A549 treated with DMSO at 1 μM for 4 hours (cell line): ENCODE data around the gene OR52L1. TPM values are rescaled to one million over a fixed set of nuclear protein-coding genes. Genes with fewer than 3 reads are reported as not detected.

Experiments
- total RNA-seq: library from RNA; stranded (reverse); fragments of 200-300 nt; extraction: Qiagen RNA extraction; gene quantifications from 5 replicates; pipeline ENCODE4 v1.2.3, GENCODE V29; 2022; ENCODE audit warnings: low read depth

Gene OR52L1
- total RNA-seq, result not detected in 5 replicates

DNA sequence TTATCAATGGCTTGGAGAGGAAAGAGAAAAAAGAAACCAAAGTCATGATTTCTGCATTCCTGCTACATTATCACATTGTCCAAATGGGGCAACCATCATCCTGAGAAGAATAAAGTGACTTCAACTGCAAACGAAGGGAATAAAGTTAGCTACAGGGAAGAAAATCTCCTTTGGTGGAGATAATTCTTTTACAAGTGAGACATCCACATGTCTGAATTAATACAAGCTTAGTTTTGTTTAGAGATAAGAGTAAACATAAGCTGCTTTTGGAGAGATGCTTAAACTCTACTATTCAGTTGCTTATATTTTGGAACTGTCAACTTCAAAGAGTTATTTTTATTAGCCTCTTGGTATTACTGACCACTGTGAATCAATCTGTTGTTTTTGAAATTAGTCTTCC lies at the start of gene OR52L1:
Gene OR52L1, minus strand, starts transcription at position 101 of the 400 bp plus-strand sequence. Its CDS starts 55 bp downstream, at position 46.

DNA sequence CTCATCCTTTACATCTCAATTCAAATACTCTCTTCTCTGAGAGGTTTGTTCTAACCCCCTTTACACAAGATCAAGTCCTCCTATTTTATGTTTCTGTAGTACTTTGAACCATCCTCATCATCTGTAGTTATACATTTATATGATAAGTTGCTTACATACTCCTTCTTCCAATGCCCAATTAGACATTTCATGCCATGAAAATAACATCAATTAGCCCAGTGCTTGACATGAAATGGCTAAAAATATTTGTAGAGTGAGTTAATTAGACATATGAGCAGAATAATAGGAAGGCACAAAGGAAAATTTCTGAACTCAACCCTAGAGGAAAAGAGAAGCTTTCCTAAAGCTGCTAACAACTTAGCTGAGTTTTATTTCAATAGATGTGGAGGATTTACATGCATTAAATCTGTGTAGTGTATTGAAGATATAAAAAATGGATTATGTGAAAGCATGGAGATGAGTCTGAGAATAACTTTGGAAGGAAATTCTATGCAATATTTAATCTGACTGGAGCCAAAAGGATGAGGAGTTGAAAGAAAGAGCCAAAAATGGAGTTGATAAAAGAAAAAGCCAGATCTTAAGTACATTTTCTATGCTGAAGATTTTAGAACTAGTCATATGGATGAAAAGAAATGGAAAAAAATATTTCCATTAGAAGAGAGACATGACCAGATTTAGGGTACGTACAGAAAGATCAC lies 44.1 kb upstream of the OR52L1 start, which contains the start of gene OR56A1:
Gene OR56A1, minus strand, starts transcription at position 51 of the 698 bp plus-strand sequence. CDS start 3,066 bp downstream, outside the sequence.

DNA sequence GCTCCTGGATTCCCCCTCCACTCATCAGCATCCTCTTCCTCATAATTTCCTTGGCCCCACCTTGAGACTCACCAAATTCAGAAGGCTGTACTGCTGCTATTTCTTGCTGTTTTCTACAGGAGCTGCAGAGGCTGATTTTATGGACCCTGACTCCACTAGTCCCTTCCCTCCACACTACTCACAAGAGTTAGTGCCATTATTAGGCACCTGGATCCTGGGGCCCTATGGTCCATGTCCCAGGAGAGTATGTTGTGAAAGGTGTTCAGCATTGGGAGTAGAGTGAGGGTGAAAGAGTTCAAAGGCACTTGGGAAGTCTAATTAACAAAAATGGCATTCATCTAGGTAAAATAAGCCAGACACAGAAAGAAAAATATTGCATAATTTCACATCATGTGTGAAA lies 20.1 kb upstream of the OR52L1 start, which contains the start of gene OR56A4:
Gene OR56A4, minus strand, starts transcription at position 101 of the 400 bp plus-strand sequence. CDS start 3,954 bp downstream, outside the sequence.

DNA sequence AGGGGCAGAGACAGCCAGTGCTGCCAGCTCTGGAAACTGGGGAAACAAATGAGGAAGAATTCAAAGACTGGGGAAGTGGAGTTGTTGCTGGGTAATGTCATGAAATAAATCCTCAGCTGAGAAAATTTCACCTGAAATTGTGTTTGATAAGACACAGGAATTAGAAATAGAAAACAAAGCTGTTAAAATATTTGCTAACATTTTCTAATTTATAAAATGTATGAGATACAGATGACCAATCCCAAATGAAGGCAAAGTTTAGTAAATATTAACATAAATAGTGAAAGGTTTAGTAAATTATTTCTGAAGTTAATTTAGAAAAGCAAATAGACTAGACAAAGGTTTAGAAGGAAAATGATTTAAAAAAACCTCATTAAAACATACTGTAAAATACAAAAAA lies 18.4 kb downstream of the OR52L1 start, which contains the start of gene OR56A5:
Gene OR56A5, minus strand, starts transcription at position 101 of the 400 bp plus-strand sequence. Its CDS starts 0 bp downstream, at position 101.

DNA sequence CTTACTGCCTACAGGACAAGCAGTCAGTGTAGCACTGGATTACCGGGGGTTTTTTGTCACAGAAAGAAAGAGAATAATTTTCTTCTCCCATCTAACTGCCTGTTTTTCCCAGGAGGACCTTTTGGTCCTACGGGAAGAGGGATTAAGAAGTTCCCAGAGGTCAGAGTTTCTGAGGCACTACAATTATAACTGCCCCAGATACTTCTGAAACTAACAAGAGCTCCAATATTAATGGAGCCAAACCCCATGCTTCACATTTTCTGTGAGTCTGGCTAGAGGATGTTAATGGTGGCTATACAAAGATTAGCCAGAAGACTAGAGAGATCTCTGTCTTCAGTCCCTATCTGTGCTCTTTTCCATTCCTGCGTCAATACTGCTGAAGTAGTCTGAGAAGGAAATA lies 44.8 kb downstream of the OR52L1 start, which contains the start of gene OR56A3:
Gene OR56A3, plus strand, starts transcription at position 301 of the 400 bp plus-strand sequence. CDS start 5,096 bp downstream, outside the sequence.

Other genes starting within 250 kb of the OR52L1 start
- not detected in 5 replicates for gene OR52N4, start 232.7 kb downstream of the OR52L1 start, total RNA-seq
- gene OR52N5, start 203.6 kb downstream of the OR52L1 start, total RNA-seq, result not detected in 5 replicates
- gene OR52N1, start 195.7 kb downstream of the OR52L1 start, total RNA-seq, result not detected in 5 replicates
- gene OR52N2, start 178.1 kb downstream of the OR52L1 start, total RNA-seq, result not detected in 5 replicates
- gene OR52E6, start 145.1 kb downstream of the OR52L1 start, total RNA-seq, result not detected in 5 replicates
- not detected in 5 replicates for gene OR52E8, start 129.3 kb downstream of the OR52L1 start, total RNA-seq
- not detected in 5 replicates for gene OR52E4, start 106.4 kb downstream of the OR52L1 start, total RNA-seq
- not detected in 5 replicates for gene OR52E5, start 93.8 kb downstream of the OR52L1 start, total RNA-seq
- gene OR56A3, start 44.7 kb downstream of the OR52L1 start, total RNA-seq, result not detected in 5 replicates
- not detected in 5 replicates for gene OR56A5, start 18.5 kb downstream of the OR52L1 start, total RNA-seq
- not detected in 5 replicates for gene OR56A4, start 20.0 kb upstream of the OR52L1 start, total RNA-seq
- not detected in 5 replicates for gene OR56A1, start 43.8 kb upstream of the OR52L1 start, total RNA-seq
- not detected in 5 replicates for gene OR56B4, start 120.7 kb upstream of the OR52L1 start, total RNA-seq
- not detected in 5 replicates for gene OR52B2, start 183.3 kb upstream of the OR52L1 start, total RNA-seq
- not detected in 5 replicates for gene OR52W1, start 212.2 kb upstream of the OR52L1 start, total RNA-seq
- gene C11orf42, start 218.6 kb upstream of the OR52L1 start, total RNA-seq, result not detected in 5 replicates
- gene FHIP1B, start 247.7 kb upstream of the OR52L1 start, total RNA-seq, result 13.4 to 17.9 TPM (median 17.2 TPM) in 5 replicates